Keratinocyte (primary cell): ENCODE results near the gene C1QTNF12. TPM values are rescaled to one million over a fixed set of nuclear protein-coding genes. Genes with fewer than 3 reads are reported as not detected.

ENCODE experiments used
- DNase-seq: peaks from one replicate; pipeline ENCODE4 v3.0.0-alpha.2; 2011; ENCODE audit warnings: low read depth, missing footprints, low spot score
- FAIRE-seq: peaks from 2 replicates; lab custom pipeline; 2011; peaks lifted over from hg19 to GRCh38; lab: Jason Lieb, UNC
- H2AFZ ChIP-seq: 2 replicates; pipeline ENCODE4 v1.6.0; 2012; ENCODE audit warnings: low read length, control low read depth, inconsistent platforms; ENCODE audit not compliant: control insufficient read depth
- H3K27ac ChIP-seq: 2 replicates; pipeline ENCODE4 v1.5.1; 2011; ENCODE audit warnings: low read length; ENCODE audit not compliant: control insufficient read depth, insufficient read depth
- H3K27me3 ChIP-seq: 3 replicates; pipeline ENCODE4 v1.6.0; 2011; ENCODE audit warnings: low read length; ENCODE audit not compliant: control insufficient read depth, insufficient read depth; ENCODE audit errors: extremely low read depth
- H3K36me3 ChIP-seq, 2 experiments: 2 replicates in 1 of 2; 3 replicates in 1 of 2; pipeline ENCODE4 v1.5.1; 2011; ENCODE audit warnings: low read length in 2 of 2, mild to moderate bottlenecking in 1 of 2; ENCODE audit not compliant: control insufficient read depth in 2 of 2, insufficient read depth in 2 of 2; ENCODE audit errors: extremely low read depth in 1 of 2
- H3K4me1 ChIP-seq: 3 replicates; pipeline ENCODE4 v1.5.1; 2011; ENCODE audit warnings: low read length; ENCODE audit not compliant: control insufficient read depth, insufficient read depth; ENCODE audit errors: extremely low read depth
- H3K4me2 ChIP-seq: 3 replicates; pipeline ENCODE4 v1.6.0; 2011; ENCODE audit warnings: low read depth, low read length; ENCODE audit not compliant: control insufficient read depth, insufficient read depth; ENCODE audit errors: extremely low read depth
- H3K4me3 ChIP-seq, 3 experiments: fragments of 200-600 bp in 1 of 3; sonication (generic) in 1 of 3; 2 replicates in 2 of 3; 3 replicates in 1 of 3; pipeline ENCODE4 v1.5.1; 2011 to 2016; ENCODE audit warnings: low read length in 3 of 3, mild to moderate bottlenecking in 3 of 3, control low read depth in 2 of 3, inconsistent platforms in 1 of 3, low read depth in 1 of 3, mixed read lengths in 1 of 3, mixed run types in 1 of 3, moderate library complexity in 1 of 3; ENCODE audit not compliant: control insufficient read depth in 2 of 3, insufficient read depth in 2 of 3; ENCODE audit errors: extremely low read depth in 1 of 3
- H3K79me2 ChIP-seq: 2 replicates; pipeline ENCODE4 v1.6.0; 2012; ENCODE audit warnings: low read length; ENCODE audit not compliant: control insufficient read depth, insufficient read depth
- H3K9ac ChIP-seq: 3 replicates; pipeline ENCODE4 v1.6.0; 2011; ENCODE audit warnings: low read length; ENCODE audit not compliant: control insufficient read depth, insufficient read depth; ENCODE audit errors: extremely low read depth
- H3K9me1 ChIP-seq: 3 replicates; pipeline ENCODE4 v1.6.0; 2011; ENCODE audit warnings: low read length; ENCODE audit not compliant: control insufficient read depth, insufficient read depth; ENCODE audit errors: extremely low read depth
- H3K9me3 ChIP-seq: 2 replicates; pipeline ENCODE4 v1.5.1; 2012; ENCODE audit warnings: low read depth, low read length; ENCODE audit not compliant: control insufficient read depth
- H4K20me1 ChIP-seq: 3 replicates; pipeline ENCODE4 v1.6.0; 2011; ENCODE audit warnings: low read length; ENCODE audit not compliant: control insufficient read depth, insufficient read depth; ENCODE audit errors: extremely low read depth
- EZH2 ChIP-seq: IDR thresholded peaks from one replicate; pipeline ENCODE4 v1.6.1; 2012; ENCODE audit warnings: inconsistent platforms, mild to moderate bottlenecking, low read length, moderate library complexity
- dilution Hi-C: fragments of 300-500 bp; cut with MboI; formaldehyde crosslinking; loops from one replicate; pipeline ENCODE4 v1.7.0; 2020; ENCODE audit warnings: low sequenced_read_pairs; ENCODE audit not compliant: extremely low pct_ligation_motif_present
- polyA plus RNA-seq, 5 experiments: library from polyadenylated mRNA; depleted of rRNA in 3 of 5; stranded (reverse) in 3 of 5; stranded (forward) in 1 of 5; unstranded in 1 of 5; fragments of >200 nt; gene quantifications; 1 replicate in 1 of 5; 2 replicates in 3 of 5; 3 replicates in 1 of 5; pipeline versions ENCODE4 v1.2.1 to v1.2.3, GENCODE V29; 2011 to 2012; ENCODE audit warnings: missing spikeins in 2 of 5, low read depth in 1 of 5, low replicate concordance in 1 of 5
- TF ChIP-seq, protein P1 (sequence below), 3 experiments: IDR thresholded peaks in 1 of 3; conservative IDR thresholded peaks in 1 of 3; optimal IDR thresholded peaks in 1 of 3; 2 replicates in 2 of 3; 3 replicates in 1 of 3; pipeline versions ENCODE3 to v1.5.1; 2011; ENCODE audit warnings: low read length in 3 of 3, mild to moderate bottlenecking in 3 of 3, moderate library complexity in 2 of 3, control low read depth in 1 of 3, inconsistent platforms in 1 of 3; ENCODE audit not compliant: insufficient read depth in 2 of 3; ENCODE audit errors: extremely low read depth in 1 of 3

Gene C1QTNF12
- polyA plus RNA-seq, 1 donor (not counting 4 experiments of a cell fraction or from before 2014, with no cell fraction given) = 0.18 TPM

DNA sequence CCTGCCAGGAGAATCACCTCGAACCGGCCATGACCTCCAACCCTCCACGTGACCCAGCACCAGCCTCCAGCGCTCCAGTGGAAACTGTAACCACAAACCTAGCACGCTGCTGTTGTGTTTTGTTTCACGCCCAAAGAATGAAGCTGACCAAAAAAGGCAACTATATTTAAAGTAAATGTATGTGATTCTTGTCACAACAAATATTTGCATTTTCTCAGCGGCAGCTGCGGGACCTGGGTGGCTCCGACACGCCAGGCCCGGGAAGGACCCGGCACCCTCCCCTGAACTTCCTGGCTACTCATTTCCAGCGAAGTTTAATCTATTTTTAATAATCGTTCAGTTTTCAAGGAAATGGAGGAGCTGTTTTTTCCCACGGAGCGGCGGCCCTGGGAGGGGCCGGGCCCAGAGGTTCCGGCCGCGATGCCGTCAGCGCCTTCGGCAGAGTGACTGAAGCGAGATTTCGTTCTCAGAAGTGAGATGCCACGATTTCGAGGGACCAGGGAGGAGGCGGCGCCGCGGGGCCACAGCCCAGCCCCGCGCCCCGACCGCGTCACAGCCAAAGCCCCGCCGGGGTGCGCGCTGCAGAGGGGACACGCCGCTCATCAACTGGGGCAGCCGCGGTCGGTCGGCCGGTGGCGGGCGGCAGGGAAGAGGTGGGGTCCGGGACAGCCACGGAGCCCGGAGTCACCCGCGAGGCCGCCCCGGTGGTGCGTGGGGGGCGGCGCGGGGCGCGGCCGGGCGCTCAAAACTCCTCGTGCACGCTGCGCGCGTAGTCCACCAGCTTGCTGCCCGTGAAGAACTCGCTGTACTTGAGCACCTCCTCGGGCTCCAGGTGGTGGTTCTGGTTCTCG lies 29.5 kb downstream of the C1QTNF12 start:
- H3K4me1 ChIP-seq = peaks cover 8% of the 10 kb centered on the region
- peaks cover 16 to 25% of the 10 kb centered on the region in 2 experiments for H3K36me3 ChIP-seq
- no peak for TF ChIP-seq EZH2
- TF ChIP-seq, protein P1, sequence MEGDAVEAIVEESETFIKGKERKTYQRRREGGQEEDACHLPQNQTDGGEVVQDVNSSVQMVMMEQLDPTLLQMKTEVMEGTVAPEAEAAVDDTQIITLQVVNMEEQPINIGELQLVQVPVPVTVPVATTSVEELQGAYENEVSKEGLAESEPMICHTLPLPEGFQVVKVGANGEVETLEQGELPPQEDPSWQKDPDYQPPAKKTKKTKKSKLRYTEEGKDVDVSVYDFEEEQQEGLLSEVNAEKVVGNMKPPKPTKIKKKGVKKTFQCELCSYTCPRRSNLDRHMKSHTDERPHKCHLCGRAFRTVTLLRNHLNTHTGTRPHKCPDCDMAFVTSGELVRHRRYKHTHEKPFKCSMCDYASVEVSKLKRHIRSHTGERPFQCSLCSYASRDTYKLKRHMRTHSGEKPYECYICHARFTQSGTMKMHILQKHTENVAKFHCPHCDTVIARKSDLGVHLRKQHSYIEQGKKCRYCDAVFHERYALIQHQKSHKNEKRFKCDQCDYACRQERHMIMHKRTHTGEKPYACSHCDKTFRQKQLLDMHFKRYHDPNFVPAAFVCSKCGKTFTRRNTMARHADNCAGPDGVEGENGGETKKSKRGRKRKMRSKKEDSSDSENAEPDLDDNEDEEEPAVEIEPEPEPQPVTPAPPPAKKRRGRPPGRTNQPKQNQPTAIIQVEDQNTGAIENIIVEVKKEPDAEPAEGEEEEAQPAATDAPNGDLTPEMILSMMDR (optimal IDR thresholded peaks at IDR 0.05 in 1 of 3, IDR thresholded peaks at IDR 0.05 in 1 of 3, conservative IDR thresholded peaks at IDR 0.05 in 1 of 3; ENCODE audit: extremely low read depth in 1 of 3, insufficient read depth in 2 of 3, low read length in 3 of 3) = no peak
- no peaks in the 10 kb centered on the region for H4K20me1 ChIP-seq
- H3K4me2 ChIP-seq = no peak overlapping the region
- FAIRE-seq (no peak), DNase-seq (no peak)
- H3K9me1 ChIP-seq = peaks cover 2% of the 10 kb centered on the region
- no peaks in the 10 kb centered on the region for H3K27me3 ChIP-seq
- no peak overlapping the region for H3K9ac ChIP-seq
- peak overlapping the region; percentile 49 for H3K27ac ChIP-seq
- H2AFZ ChIP-seq = no peak overlapping the region
- H3K9me3 ChIP-seq = no peaks in the 10 kb centered on the region
- H3K4me3 ChIP-seq = no peak overlapping the region
- dilution Hi-C loops = no loop called here
- no peaks in the 10 kb centered on the region for H3K79me2 ChIP-seq

DNA sequence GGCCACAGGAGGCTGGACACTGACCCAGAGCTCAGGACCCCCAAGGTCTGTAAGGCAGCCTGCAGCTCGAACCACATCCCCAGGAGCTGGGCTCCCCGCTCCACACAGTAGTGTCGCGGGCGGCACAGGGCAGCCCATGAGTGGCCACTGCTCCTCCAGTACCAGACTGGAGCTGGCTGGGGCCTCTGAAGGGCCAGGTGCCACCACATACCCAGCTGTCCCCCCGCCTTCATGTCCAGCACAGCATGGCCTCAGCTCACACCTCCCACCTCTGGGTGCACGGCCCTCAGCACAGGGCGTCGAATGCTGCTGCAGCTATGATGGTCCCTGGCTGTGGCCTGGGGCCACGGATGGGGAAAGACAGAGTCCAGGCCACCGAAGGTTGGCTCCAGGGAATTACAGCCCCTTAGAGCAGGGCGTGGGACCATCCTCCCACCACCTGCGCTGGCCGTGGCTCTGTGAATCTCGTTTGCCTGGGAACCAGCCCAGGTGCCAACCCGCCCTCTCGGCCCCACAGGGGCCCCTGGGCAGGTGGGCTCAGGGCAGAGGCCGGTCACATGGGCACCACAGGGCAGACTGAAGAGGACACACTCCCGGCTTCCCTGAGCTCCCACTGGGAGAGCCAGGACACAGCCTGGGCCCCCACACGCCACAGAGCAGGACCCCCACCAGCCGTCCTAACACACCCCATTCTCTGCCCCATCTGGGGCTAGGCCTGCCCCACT lies 30.5 kb downstream of the C1QTNF12 start:
- H3K4me1 ChIP-seq = peaks cover 8% of the 10 kb centered on the region

More for the DNA sequence above, 30.5 kb downstream of the C1QTNF12 start:
- H3K4me2 ChIP-seq = no peak overlapping the region
- H3K9me3 ChIP-seq = no peaks in the 10 kb centered on the region
- no peak overlapping the region for H2AFZ ChIP-seq
- no peaks in the 10 kb centered on the region for H3K79me2 ChIP-seq
- peaks cover 2% of the 10 kb centered on the region for H3K9me1 ChIP-seq
- H3K36me3 ChIP-seq = peaks cover 15 to 19% of the 10 kb centered on the region in 2 experiments
- no peaks in the 10 kb centered on the region for H4K20me1 ChIP-seq
- H3K27ac ChIP-seq = no peak overlapping the region
- H3K4me3 ChIP-seq = no peak overlapping the region
- no peak for FAIRE-seq
- no peaks in the 10 kb centered on the region for H3K27me3 ChIP-seq
- no peak for TF ChIP-seq EZH2
- TF ChIP-seq, protein P1 (optimal IDR thresholded peaks at IDR 0.05 in 1 of 3, IDR thresholded peaks at IDR 0.05 in 1 of 3, conservative IDR thresholded peaks at IDR 0.05 in 1 of 3; ENCODE audit: extremely low read depth in 1 of 3, insufficient read depth in 2 of 3, low read length in 3 of 3) = no peak
- no peak for DNase-seq
- H3K9ac ChIP-seq = no peak overlapping the region
- dilution Hi-C loops = no loop called here
